ENCODE measurements around the gene C7.
"Not testable (repeated sequence)": the region's sequence is repeated elsewhere in the genome, so short reads cannot be mapped to it uniquely, and the experiment has no call there.

DNA sequence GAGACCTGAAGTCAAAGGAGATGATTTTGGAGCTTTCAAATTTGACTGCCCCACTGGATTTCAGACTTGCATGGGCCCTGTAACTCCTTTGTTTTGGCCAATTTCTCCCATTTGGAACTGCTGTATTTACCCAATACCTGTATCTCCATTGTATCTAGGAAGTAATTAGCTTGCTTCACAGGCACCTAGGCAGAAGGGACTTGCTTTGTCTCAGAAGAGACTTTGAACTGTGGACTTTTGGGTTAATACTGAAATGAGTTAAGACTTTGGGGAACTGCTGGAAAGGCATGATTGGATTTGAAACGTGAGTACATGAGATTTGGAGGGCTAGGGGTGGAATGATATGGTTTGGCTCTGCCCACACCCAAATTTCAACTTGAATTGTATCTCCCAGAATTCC is 26.2 kb upstream of the C7 start:
- TF ChIP-seq CEBPB (IDR thresholded peaks at IDR 0.05; ENCODE audit: borderline replicate concordance in 1 of 2, low read depth in 2 of 2, low read length in 2 of 2); EP300 (IDR thresholded peaks at IDR 0.05; ENCODE audit: borderline replicate concordance in 1 of 2, control insufficient read depth in 1 of 2, low read depth in 2 of 2, low read length in 2 of 2); MXI1 (IDR thresholded peaks at IDR 0.05; ENCODE audit: low read depth, low read length); KDM1A (IDR thresholded peaks at IDR 0.05; ENCODE audit: borderline replicate concordance); YY1 (IDR thresholded peaks at IDR 0.05; ENCODE audit: low read depth, low read length); PAX8 (IDR thresholded peaks at IDR 0.05); MEF2B (IDR thresholded peaks at IDR 0.05; ENCODE audit: partially characterized antibody, poor library complexity, severe bottlenecking): not testable (repeated sequence)
- TF ChIP-seq, protein P1, sequence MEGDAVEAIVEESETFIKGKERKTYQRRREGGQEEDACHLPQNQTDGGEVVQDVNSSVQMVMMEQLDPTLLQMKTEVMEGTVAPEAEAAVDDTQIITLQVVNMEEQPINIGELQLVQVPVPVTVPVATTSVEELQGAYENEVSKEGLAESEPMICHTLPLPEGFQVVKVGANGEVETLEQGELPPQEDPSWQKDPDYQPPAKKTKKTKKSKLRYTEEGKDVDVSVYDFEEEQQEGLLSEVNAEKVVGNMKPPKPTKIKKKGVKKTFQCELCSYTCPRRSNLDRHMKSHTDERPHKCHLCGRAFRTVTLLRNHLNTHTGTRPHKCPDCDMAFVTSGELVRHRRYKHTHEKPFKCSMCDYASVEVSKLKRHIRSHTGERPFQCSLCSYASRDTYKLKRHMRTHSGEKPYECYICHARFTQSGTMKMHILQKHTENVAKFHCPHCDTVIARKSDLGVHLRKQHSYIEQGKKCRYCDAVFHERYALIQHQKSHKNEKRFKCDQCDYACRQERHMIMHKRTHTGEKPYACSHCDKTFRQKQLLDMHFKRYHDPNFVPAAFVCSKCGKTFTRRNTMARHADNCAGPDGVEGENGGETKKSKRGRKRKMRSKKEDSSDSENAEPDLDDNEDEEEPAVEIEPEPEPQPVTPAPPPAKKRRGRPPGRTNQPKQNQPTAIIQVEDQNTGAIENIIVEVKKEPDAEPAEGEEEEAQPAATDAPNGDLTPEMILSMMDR (IDR thresholded peaks at IDR 0.05 in 2 of 3, conservative IDR thresholded peaks at IDR 0.05 in 1 of 3; ENCODE audit: control insufficient read depth in 2 of 3, extremely low read depth in 1 of 3, insufficient read depth in 1 of 3, low read depth in 3 of 3, low read length in 3 of 3), result not testable (repeated sequence)
